Caco-2 (cell line): ENCODE data around the gene MICU1. TPM values are rescaled to one million over a fixed set of nuclear protein-coding genes. Genes with fewer than 3 reads are reported as not detected.

Experiments used
- BruUV-seq: library from RNA; stranded (reverse); fragments of 400-500 nt; replicated peaks from 2 replicates; lab custom pipeline; 2021; lab: Mats Ljungman, UMichigan
- CTCF ChIA-PET: fragments of 300-600 bp; sonication (Branson Sonifier 250); formaldehyde crosslinking; loops from one replicate; lab custom pipeline; 2022; ENCODE audit warnings: antibody characterized with exemption; lab: Charles Lee
- POLR2A ChIA-PET: fragments of 300-600 bp; sonication (Branson Sonifier 250); formaldehyde crosslinking; loops from one replicate; lab custom pipeline; 2022; ENCODE audit warnings: antibody characterized with exemption; lab: Charles Lee
- DNase-seq, 2 experiments: peaks; one replicate each; pipeline versions ENCODE4 v3.0.0 to v3.0.0-alpha.2; 2020 to 2022
- H3K27me3 ChIP-seq: replicated peaks from 2 replicates; pipeline ENCODE4 v1.6.0; 2011; ENCODE audit warnings: low read length; ENCODE audit not compliant: control insufficient read depth, insufficient read depth
- H3K36me3 ChIP-seq: 2 replicates; pipeline ENCODE4 v1.5.1; 2011; ENCODE audit warnings: low read length; ENCODE audit not compliant: control insufficient read depth, insufficient read depth
- H3K4me1 ChIP-seq: fragments of 250-450 bp; sonication (Bioruptor Pico); 2 replicates; pipeline ENCODE4 v1.5.1; 2020; ENCODE audit warnings: mild to moderate bottlenecking
- H3K4me3 ChIP-seq: 2 replicates; pipeline ENCODE4 v1.5.1; 2011; ENCODE audit warnings: low read depth, mild to moderate bottlenecking, control low read depth, low read length
- H3K9me3 ChIP-seq: fragments of 250-450 bp; sonication (Bioruptor Pico); 2 replicates; pipeline ENCODE4 v1.5.1; 2020; ENCODE audit warnings: mild to moderate bottlenecking, moderate library complexity
- H3K27ac Mint-ChIP-seq: one replicate; pipeline ENCODE4 v1.8.0; 2022; ENCODE audit warnings: mixed read lengths; ENCODE audit not compliant: unreplicated experiment
- H3K27me3 Mint-ChIP-seq: one replicate; pipeline ENCODE4 v1.8.0; 2022; ENCODE audit warnings: mixed read lengths; ENCODE audit not compliant: insufficient read depth, unreplicated experiment
- H3K36me3 Mint-ChIP-seq: one replicate; pipeline ENCODE4 v1.8.0; 2022; ENCODE audit warnings: mild to moderate bottlenecking, mixed read lengths; ENCODE audit not compliant: insufficient read depth, unreplicated experiment
- H3K4me1 Mint-ChIP-seq: one replicate; pipeline ENCODE4 v1.8.0; 2022; ENCODE audit warnings: low read depth, mixed read lengths; ENCODE audit not compliant: unreplicated experiment
- H3K4me3 Mint-ChIP-seq: one replicate; pipeline ENCODE4 v1.8.0; 2022; ENCODE audit warnings: mild to moderate bottlenecking, moderate library complexity, mixed read lengths; ENCODE audit not compliant: unreplicated experiment
- H3K9me3 Mint-ChIP-seq: one replicate; pipeline ENCODE4 v1.8.0; 2022; ENCODE audit warnings: mixed read lengths; ENCODE audit not compliant: unreplicated experiment
- intact Hi-C: fragments of 100-400 bp; cut with micrococcal nuclease; formaldehyde crosslinking; loops from one replicate; pipeline ENCODE4 v1.10.0; 2022; ENCODE audit not compliant: unreplicated experiment
- total RNA-seq: library from RNA; stranded (reverse); gene quantifications from 2 replicates; pipeline ENCODE4 v1.2.3, GENCODE V29; 2022
- TF ChIP-seq, protein P1 (sequence below), 2 experiments: fragments of 200-600 bp in 1 of 2; IDR thresholded peaks; 1 replicate in 1 of 2; 2 replicates in 1 of 2; pipeline versions ENCODE4 v1.5.1 to v1.8.0; 2011 to 2022; ENCODE audit warnings: antibody characterized with exemption in 1 of 2, control low read depth in 1 of 2, inconsistent platforms in 1 of 2, low read depth in 1 of 2, low read length in 1 of 2, mild to moderate bottlenecking in 1 of 2, moderate library complexity in 1 of 2; ENCODE audit not compliant: insufficient read depth in 1 of 2, severe bottlenecking in 1 of 2, unreplicated experiment in 1 of 2

Gene MICU1
- total RNA-seq, 1 experiment from 2014 or later = 83.2 TPM

DNA sequence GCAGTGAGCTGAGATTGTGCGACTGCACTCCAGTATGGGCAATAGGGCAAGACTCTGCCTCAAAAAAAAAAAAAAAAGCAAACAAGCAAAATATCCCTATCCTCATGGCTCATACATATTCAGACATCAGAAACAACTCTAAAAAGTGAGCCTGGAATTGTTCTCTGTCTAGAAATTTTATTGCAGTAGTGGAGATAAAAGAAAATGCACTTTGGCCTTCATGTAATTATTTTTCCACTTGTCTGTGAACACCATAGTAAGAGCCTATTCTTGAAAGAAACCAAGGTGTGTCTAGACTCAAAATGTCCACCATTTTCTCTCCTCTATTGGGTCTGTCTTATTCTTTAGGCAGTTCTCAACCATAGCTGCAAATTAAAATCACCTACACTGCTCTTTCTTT, 35.6 kb upstream of the MICU1 start:
- no peak overlapping the region for H3K27ac Mint-ChIP-seq
- POLR2A ChIA-PET = no interaction called here
- peaks cover 10% of the 10 kb centered on the region for H3K9me3 Mint-ChIP-seq
- Histone ChIP-seq H3K9me3 (no peaks in the 10 kb centered on the region), H3K4me1 (peaks cover 7% of the 10 kb centered on the region; the same call in 1 of the 2 replicates), H3K27me3 (no peaks in the 10 kb centered on the region), H3K36me3 (no peaks in the 10 kb centered on the region), H3K4me3 (no peak overlapping the region)
- H3K4me1 Mint-ChIP-seq = peaks cover 7% of the 10 kb centered on the region
- CTCF ChIA-PET = no interaction called here
- no peaks in the 10 kb centered on the region for H3K27me3 Mint-ChIP-seq
- DNase-seq = no peak
- BruUV-seq = no TSS peak
- no peak overlapping the region for H3K4me3 Mint-ChIP-seq
- TF ChIP-seq, protein P1, sequence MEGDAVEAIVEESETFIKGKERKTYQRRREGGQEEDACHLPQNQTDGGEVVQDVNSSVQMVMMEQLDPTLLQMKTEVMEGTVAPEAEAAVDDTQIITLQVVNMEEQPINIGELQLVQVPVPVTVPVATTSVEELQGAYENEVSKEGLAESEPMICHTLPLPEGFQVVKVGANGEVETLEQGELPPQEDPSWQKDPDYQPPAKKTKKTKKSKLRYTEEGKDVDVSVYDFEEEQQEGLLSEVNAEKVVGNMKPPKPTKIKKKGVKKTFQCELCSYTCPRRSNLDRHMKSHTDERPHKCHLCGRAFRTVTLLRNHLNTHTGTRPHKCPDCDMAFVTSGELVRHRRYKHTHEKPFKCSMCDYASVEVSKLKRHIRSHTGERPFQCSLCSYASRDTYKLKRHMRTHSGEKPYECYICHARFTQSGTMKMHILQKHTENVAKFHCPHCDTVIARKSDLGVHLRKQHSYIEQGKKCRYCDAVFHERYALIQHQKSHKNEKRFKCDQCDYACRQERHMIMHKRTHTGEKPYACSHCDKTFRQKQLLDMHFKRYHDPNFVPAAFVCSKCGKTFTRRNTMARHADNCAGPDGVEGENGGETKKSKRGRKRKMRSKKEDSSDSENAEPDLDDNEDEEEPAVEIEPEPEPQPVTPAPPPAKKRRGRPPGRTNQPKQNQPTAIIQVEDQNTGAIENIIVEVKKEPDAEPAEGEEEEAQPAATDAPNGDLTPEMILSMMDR (IDR thresholded peaks at IDR 0.05; ENCODE audit: insufficient read depth in 1 of 2, low read depth in 1 of 2, low read length in 1 of 2, severe bottlenecking in 1 of 2, unreplicated experiment in 1 of 2) = no peak
- no peaks in the 10 kb centered on the region for H3K36me3 Mint-ChIP-seq
- intact Hi-C loops = no loop called here

DNA sequence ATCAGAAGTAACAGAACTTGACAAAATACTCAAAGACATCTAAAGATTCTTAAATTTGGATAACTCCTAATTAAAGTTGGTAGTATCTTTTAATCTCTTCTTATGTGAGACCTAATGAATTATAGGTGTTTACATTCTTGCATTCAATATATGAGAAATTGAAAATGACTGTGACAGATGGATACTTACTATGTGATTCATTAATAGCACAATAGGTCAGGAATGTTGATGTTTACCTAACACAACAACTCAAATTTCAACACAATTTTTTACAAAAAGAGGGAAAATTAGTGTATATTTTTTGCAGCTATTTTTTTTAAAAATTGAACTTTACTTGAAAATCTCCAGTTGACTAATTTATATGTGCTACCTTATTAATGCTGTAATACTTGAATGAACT, 34.3 kb upstream of the MICU1 start:
- Histone ChIP-seq H3K4me3 (no peak overlapping the region), H3K4me1 (peaks cover 7% of the 10 kb centered on the region; the same call in 1 of the 2 replicates), H3K36me3 (no peaks in the 10 kb centered on the region), H3K9me3 (no peaks in the 10 kb centered on the region), H3K27me3 (no peaks in the 10 kb centered on the region)
- intact Hi-C loops = no loop called here
- H3K9me3 Mint-ChIP-seq = peaks cover 10% of the 10 kb centered on the region
- H3K27me3 Mint-ChIP-seq = no peaks in the 10 kb centered on the region
- TF ChIP-seq, protein P1 (IDR thresholded peaks at IDR 0.05; ENCODE audit: insufficient read depth in 1 of 2, low read depth in 1 of 2, low read length in 1 of 2, severe bottlenecking in 1 of 2, unreplicated experiment in 1 of 2) = no peak
- POLR2A ChIA-PET = interaction anchor here (0.7 kb wide), 1 partner anchor 35 kb away, joined by 8 read pairs; no protein-coding TSS in a partner anchor
- no TSS peak for BruUV-seq
- no peaks in the 10 kb centered on the region for H3K36me3 Mint-ChIP-seq
- no peak for DNase-seq
- H3K27ac Mint-ChIP-seq = no peak overlapping the region
- CTCF ChIA-PET = interaction anchor here (0.7 kb wide), 1 partner anchor 184 kb away, joined by 9 read pairs; no protein-coding TSS in a partner anchor
- no peak overlapping the region for H3K4me3 Mint-ChIP-seq
- peaks cover 7% of the 10 kb centered on the region for H3K4me1 Mint-ChIP-seq

DNA sequence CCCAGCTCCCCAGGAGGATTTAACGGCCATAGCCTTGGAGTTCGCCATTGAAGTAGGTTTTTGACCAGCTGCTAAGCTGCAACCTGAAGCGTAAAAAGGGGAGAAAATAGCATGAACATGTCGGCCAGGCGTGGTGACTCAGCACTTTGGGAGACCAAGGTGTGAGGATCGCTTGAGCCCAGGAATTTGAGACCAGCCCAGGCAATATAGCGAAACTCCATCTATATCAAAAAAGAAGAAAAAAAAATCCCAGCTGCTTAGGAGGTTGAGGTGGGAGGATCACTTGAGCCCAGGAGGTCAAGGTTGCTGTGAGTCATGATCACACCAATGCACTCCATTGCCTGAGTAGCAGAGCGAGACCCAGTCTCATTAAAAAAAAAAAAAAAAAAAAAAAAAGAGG, 33.8 kb upstream of the MICU1 start:
- H3K4me1 ChIP-seq = peaks cover 7% of the 10 kb centered on the region; the same call in 1 of the 2 replicates
- no peaks in the 10 kb centered on the region for H3K36me3 ChIP-seq
- TF ChIP-seq, protein P1 (IDR thresholded peaks at IDR 0.05; ENCODE audit: insufficient read depth in 1 of 2, low read depth in 1 of 2, low read length in 1 of 2, severe bottlenecking in 1 of 2, unreplicated experiment in 1 of 2) = no peak
- no peaks in the 10 kb centered on the region for H3K27me3 ChIP-seq
- DNase-seq = no peak
- POLR2A ChIA-PET = interaction anchor here (0.7 kb wide), 1 partner anchor 34 kb away, joined by 8 read pairs; no protein-coding TSS in a partner anchor
- no peaks in the 10 kb centered on the region for H3K9me3 ChIP-seq
- intact Hi-C loops = no loop called here
- no peak overlapping the region for H3K4me3 ChIP-seq
- H3K4me3 Mint-ChIP-seq = no peak overlapping the region
- H3K4me1 Mint-ChIP-seq = peaks cover 7% of the 10 kb centered on the region
- BruUV-seq = no TSS peak
- no peaks in the 10 kb centered on the region for H3K36me3 Mint-ChIP-seq
- peaks cover 10% of the 10 kb centered on the region for H3K9me3 Mint-ChIP-seq
- H3K27ac Mint-ChIP-seq = no peak overlapping the region
- CTCF ChIA-PET = interaction anchor here (0.7 kb wide), 1 partner anchor 184 kb away, joined by 9 read pairs; no protein-coding TSS in a partner anchor
- H3K27me3 Mint-ChIP-seq = no peaks in the 10 kb centered on the region
